ENCODE results near the gene CYP21A2.
"Not testable (repeated sequence)": the region's sequence is repeated elsewhere in the genome, so short reads cannot be mapped to it uniquely, and the experiment has no call there.

CYP21A2 gene

GRCh38 chr6:32035283-32036013 is 2.8 kb upstream of the CYP21A2 start:
- not testable (repeated sequence) for FAIRE-seq

- FAIRE-seq: not testable (repeated sequence)
Measured at GRCh38 chr6:32037136-32037535, 1.1 kb upstream of the CYP21A2 start.

- not testable (repeated sequence) for FAIRE-seq
Measured at GRCh38 chr6:32038878-32039277, 663 bp downstream of the CYP21A2 start.

DNA sequence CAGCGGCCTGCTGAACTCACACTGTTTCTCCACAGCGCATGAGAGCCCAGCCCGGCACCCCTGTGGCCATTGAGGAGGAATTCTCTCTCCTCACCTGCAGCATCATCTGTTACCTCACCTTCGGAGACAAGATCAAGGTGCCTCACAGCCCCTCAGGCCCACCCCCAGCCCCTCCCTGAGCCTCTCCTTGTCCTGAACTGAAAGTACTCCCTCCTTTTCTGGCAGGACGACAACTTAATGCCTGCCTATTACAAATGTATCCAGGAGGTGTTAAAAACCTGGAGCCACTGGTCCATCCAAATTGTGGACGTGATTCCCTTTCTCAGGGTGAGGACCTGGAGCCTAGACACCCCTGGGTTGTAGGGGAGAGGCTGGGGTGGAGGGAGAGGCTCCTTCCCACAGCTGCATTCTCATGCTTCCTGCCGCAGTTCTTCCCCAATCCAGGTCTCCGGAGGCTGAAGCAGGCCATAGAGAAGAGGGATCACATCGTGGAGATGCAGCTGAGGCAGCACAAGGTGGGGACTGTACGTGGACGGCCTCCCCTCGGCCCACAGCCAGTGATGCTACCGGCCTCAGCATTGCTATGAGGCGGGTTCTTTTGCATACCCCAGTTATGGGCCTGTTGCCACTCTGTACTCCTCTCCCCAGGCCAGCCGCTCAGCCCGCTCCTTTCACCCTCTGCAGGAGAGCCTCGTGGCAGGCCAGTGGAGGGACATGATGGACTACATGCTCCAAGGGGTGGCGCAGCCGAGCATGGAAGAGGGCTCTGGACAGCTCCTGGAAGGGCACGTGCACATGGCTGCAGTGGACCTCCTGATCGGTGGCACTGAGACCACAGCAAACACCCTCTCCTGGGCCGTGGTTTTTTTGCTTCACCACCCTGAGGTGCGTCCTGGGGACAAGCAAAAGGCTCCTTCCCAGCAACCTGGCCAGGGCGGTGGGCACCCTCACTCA is 1.4 kb downstream of the CYP21A2 start:
- not testable (repeated sequence) for FAIRE-seq

- FAIRE-seq: not testable (repeated sequence)
Measured at GRCh38 chr6:32040299-32041049, 2.3 kb downstream of the CYP21A2 start.

DNA sequence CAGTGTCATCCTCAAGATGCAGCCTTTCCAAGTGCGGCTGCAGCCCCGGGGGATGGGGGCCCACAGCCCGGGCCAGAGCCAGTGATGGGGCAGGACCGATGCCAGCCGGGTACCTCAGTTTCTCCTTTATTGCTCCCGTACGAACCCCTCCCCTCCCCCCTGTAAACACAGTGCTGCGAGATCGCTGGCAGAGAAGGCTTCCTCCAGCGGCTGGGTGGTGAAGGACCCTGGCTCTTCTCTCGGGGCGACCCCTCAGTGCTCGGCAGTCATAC is 2.8 kb downstream of the CYP21A2 start:
- FAIRE-seq: not testable (repeated sequence)

DNA sequence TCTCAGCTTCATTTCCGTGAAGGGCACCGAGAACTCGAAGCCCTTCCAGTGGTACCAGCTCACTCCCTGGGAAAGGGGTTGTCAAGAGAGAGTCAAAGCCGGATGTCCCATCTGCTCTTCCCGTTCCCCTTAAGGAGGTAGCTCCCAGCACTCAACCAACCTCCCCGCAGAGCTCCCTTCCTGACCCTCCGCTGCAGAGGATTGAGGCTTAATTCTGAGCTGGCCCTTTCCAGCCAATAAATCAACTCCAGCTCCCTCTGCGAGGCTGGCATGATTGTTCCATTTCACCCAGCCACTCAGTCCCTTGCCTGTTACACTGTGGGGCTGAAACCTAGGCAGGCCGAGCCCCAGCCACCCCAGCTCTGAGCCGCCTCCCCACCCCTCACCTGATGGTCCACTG is 3.2 kb downstream of the CYP21A2 start:
- not testable (repeated sequence) for FAIRE-seq

DNA sequence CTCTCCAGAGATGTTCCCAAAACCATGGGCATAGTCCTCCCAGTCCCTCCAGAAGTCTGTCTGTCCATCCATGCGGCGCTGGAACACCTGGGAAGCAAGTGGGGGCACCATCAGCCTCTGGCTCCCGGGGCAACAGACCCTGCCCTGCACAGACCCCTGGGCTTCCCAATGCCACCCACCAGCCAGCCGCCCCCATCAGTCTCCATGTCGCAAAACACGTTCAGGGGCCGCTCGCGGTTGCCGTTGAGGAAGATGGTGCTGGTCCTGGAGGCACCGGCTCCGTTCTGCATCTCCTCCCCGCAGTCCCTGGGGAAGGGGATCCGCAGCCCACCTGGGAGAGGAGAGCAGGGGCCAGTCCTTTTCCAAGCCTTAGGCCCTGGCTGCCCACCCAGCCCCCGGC is 4.1 kb downstream of the CYP21A2 start:
- not testable (repeated sequence) for FAIRE-seq

DNA sequence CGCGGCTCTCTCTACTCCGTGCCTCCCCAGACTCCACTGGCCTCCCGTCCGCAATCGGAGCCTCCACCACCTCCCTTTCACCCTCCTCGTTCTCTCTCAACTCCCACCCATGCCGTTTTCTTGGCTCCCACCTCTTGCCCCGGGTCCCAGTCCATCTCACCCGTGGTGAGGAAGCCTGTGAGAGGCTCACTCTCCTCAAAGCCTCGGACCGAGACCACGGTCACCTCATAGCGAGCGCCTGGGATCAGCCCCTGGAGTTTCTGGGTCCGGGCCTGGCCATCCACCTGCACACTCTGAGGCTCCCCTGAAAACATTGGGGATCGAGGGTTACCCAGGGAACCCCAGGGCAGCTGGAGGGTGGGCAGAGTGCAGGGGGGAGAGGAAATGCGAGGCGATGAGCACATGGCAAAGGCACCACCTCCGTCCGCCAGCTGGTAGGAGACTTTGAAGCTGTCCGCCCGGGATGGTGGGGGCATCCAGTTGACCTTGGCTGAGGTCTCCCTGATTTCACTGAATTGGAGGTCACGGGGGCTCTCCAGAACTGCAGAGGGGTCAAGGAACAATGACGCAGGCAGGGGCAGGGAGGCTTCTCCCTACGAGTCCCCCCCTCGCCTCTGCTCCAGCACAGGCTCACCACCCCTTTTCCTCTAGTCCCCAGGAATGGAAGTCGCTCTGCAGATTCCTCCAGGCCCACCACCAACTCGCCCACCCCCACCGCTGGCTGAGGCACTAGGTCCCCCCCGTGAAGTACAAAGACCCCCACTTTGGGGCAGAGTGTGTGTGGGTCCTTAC is 5.6 kb downstream of the CYP21A2 start:
- FAIRE-seq: not testable (repeated sequence)

GRCh38 chr6:32044916-32045315 is 6.7 kb downstream of the CYP21A2 start:
- FAIRE-seq: not testable (repeated sequence)

DNA sequence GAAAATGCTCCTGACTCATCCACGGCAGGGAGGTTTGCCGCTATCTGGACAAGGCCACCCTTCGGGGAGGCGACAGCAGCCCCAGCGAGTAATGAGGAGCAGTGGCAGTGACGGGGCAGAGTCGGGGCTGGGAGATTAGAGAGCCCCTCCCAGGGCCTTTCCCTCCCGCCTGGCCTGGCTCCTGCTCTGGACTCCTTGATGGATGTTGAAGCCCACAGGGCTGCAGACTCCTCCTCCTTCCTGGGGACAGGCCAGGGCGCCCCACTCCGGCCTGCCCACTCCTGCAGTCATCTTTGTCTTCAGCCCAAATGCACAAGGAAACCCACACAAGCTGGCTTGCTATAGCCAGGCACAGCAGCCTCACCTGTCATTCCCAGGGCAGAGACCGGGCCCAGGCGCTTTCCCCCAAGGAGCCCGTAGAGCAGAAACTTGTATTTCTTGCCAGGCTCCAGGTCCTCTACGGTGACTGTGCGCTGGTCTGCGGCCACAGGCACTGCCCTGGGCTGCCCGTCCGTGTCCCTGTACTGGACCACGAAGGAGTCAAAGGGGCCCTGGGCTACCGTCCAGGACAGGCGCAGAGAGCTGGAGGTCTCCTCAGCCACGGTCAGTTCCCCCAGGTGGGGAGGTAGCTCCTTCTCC is 7.7 kb downstream of the CYP21A2 start:
- FAIRE-seq: no peak

GRCh38 chr6:32046450-32047083 is 8.4 kb downstream of the CYP21A2 start:
- FAIRE-seq: no peak

DNA sequence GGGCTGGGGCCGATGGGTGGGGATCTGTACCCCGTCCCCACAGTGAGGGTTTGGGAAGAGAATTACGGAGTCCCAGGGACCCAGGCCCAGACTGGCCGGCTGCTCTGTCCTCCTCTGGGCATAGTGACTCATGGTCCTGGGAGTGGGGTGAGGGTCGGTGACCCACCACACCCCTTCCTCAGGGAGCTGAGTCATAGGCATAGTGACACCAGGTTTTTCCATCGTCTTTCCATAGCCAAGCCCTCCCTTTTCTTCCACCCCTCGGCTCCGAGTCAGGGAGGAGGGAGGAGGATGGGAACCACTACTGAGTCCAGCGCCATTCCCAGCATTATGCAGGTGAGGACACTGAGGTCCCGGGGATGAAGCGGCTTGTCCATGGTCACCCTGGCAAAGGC is 8.9 kb downstream of the CYP21A2 start:
- no peak for FAIRE-seq

GRCh38 chr6:32047539-32047854 is 9.3 kb downstream of the CYP21A2 start:
- FAIRE-seq: no peak

GRCh38 chr6:32047855-32048766 is 9.9 kb downstream of the CYP21A2 start:
- FAIRE-seq: no peak

- FAIRE-seq: not testable (repeated sequence)
Measured at GRCh38 chr6:32049149-32049548, 10.9 kb downstream of the CYP21A2 start.

DNA sequence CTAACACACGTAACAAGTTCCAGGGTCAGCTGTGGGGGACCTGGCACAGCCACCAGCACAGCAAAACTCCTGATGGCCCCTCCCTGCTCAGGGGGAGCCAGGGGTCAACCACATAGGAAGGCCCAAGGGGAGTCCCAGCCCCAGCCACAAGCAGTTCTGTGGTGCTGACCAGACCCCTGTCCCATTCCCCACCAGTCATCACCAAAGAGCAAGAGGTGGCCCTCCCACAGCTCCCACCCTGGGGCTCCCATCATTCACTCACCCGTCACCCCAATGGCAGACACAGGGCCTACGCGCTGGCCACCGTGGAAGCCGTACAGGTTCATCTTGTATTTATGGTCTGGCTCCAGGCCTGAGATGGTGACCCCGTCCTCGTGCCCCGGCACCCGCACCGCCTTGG is 11.5 kb downstream of the CYP21A2 start:
- FAIRE-seq: not testable (repeated sequence)

- no peak for FAIRE-seq
Measured at GRCh38 chr6:32050562-32050961, 12.3 kb downstream of the CYP21A2 start.

- not testable (repeated sequence) for FAIRE-seq
Measured at GRCh38 chr6:32052626-32053025, 14.4 kb downstream of the CYP21A2 start.

DNA sequence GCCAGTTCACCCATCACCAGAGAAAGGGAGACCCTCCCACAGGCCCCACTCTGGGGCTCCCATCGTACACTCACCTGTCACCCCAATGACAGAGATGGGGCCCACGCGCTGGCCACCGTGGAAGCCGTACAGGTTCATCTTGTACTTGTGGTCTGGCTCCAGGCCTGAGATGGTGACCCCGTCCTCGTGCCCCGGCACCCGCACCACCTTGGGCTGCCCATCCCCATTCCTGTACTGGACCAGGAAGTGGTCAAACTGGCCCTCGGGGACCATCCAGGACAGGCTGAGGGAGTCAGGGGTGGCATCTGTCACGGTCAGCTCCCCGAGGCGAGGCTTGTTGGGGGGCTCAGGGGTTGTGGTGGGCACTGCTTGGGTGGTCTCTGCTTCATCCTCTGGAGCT is 15.1 kb downstream of the CYP21A2 start:
- FAIRE-seq: not testable (repeated sequence)

Measured in endometrium (tissue), 2 donors.